HepG2 (cell line): ENCODE measurements around the gene GALNT17. TPM values are rescaled to one million over a fixed set of nuclear protein-coding genes. Genes with fewer than 3 reads are reported as not detected.

Source experiments
- ATAC-seq: fragments of 200-7000 bp; cut with Tn5 transposase; 3 replicates; pipeline ENCODE4 v1.9.1; 2020; ENCODE audit warnings: mild to moderate bottlenecking, moderate library complexity
- BruUV-seq: library from RNA; stranded (reverse); fragments of 400-500 nt; replicated peaks from 2 replicates; lab custom pipeline; 2021; lab: Mats Ljungman, UMichigan
- CTCF ChIA-PET: fragments of 300-600 bp; formaldehyde crosslinking; extraction: SDS; loops from one replicate; lab custom pipeline; 2021; ENCODE audit warnings: low total read pairs, inconsistent platforms, low intra/inter-chr PET ratio; lab: Yijun Ruan, JAX
- POLR2A ChIA-PET: fragments of 350-600 bp; sonication (Branson Sonifier 250); formaldehyde crosslinking; loops from one replicate; lab custom pipeline; 2020; ENCODE audit warnings: antibody characterized with exemption, inconsistent platforms; lab: Yijun Ruan, JAX
- DNase-seq: peaks from one replicate; pipeline ENCODE4 v3.0.0-alpha.2; 2015; ENCODE audit warnings: low spot score
- FAIRE-seq: peaks from 3 replicates; lab custom pipeline; 2011; peaks lifted over from hg19 to GRCh38; lab: Jason Lieb, UNC
- H2AFZ ChIP-seq: one replicate; pipeline ENCODE4 v1.6.1; 2011; ENCODE audit warnings: low read length, inconsistent platforms
- H3K27ac ChIP-seq: fragments of 300-600 bp; 3 replicates; pipeline ENCODE4 v1.8.0; 2011; ENCODE audit warnings: mixed run types, mild to moderate bottlenecking, mixed read lengths, low read length, inconsistent platforms; ENCODE audit not compliant: insufficient read depth; ENCODE audit errors: extremely low read length
- H3K27me3 ChIP-seq, 2 experiments: fragments of 200-600 bp in 1 of 2; 2 replicates in 1 of 2; 3 replicates in 1 of 2; pipeline versions ENCODE4 v1.6.0 to v1.8.0; 2011; ENCODE audit warnings: low read length in 2 of 2, mild to moderate bottlenecking in 2 of 2, moderate library complexity in 2 of 2, inconsistent platforms in 1 of 2; ENCODE audit not compliant: insufficient read depth in 2 of 2, control insufficient read depth in 1 of 2
- H3K36me3 ChIP-seq, 2 experiments: fragments of 200-600 bp in 1 of 2; replicated peaks in 1 of 2; 2 replicates in 1 of 2; 3 replicates in 1 of 2; pipeline versions ENCODE4 v1.5.1 to v1.8.0; 2011; ENCODE audit warnings: low read length in 2 of 2, inconsistent platforms in 1 of 2; ENCODE audit not compliant: insufficient read depth in 2 of 2, control insufficient read depth in 1 of 2
- H3K4me1 ChIP-seq: 2 replicates; pipeline ENCODE4 v1.5.1; 2012; ENCODE audit warnings: low read length, inconsistent platforms; ENCODE audit not compliant: insufficient read depth
- H3K4me2 ChIP-seq: 2 replicates; pipeline ENCODE4 v1.6.0; 2011; ENCODE audit warnings: low read depth, low read length, inconsistent platforms
- H3K4me3 ChIP-seq, 3 experiments: fragments of 200-600 bp in 1 of 3; sonication (generic), shearing (Covaris generic) in 1 of 3; replicated peaks in 1 of 3; 2 replicates each; pipeline ENCODE4 v1.5.1; 2011 to 2016; ENCODE audit warnings: low read length in 3 of 3, inconsistent platforms in 2 of 3, low read depth in 2 of 3, mild to moderate bottlenecking in 2 of 3, control low read depth in 1 of 3, mixed read lengths in 1 of 3; ENCODE audit not compliant: insufficient read depth in 1 of 3
- H3K79me2 ChIP-seq: one replicate; pipeline ENCODE4 v1.6.1; 2011; ENCODE audit warnings: low read length, inconsistent platforms; ENCODE audit not compliant: insufficient read depth
- H3K9ac ChIP-seq: 2 replicates; pipeline ENCODE4 v1.6.0; 2011; ENCODE audit warnings: mild to moderate bottlenecking, low read depth, low read length, inconsistent platforms; ENCODE audit not compliant: insufficient read depth
- H3K9me3 ChIP-seq: 2 replicates; pipeline ENCODE4 v1.5.1; 2012; ENCODE audit warnings: mild to moderate bottlenecking, low read length
- H4K20me1 ChIP-seq: 2 replicates; pipeline ENCODE4 v1.6.0; 2011; ENCODE audit warnings: inconsistent platforms, mild to moderate bottlenecking, low read length, moderate library complexity; ENCODE audit not compliant: insufficient read depth
- FOSL1 ChIP-seq: sonication (generic); formaldehyde crosslinking; IDR thresholded peaks from 2 replicates; pipeline ENCODE4 v1.9.0; 2021; ENCODE audit warnings: missing genetic modification reagents, borderline replicate concordance
- HOXA5 ChIP-seq: sonication (generic); formaldehyde crosslinking; IDR thresholded peaks from 2 replicates; pipeline ENCODE4 v1.4.0; 2020; ENCODE audit warnings: missing genetic modification reagents
- MBNL3 ChIP-seq: fragments of 250-450 bp; sonication (Bioruptor Pico); conservative IDR thresholded peaks from 2 replicates; pipeline ENCODE4 v1.8.0; 2022; ENCODE audit warnings: mild to moderate bottlenecking, inconsistent platforms
- NFE2L2 ChIP-seq: fragments of 150-350 bp; IDR thresholded peaks from 2 replicates; pipeline ENCODE4 v1.6.1; 2014; ENCODE audit warnings: low read length
- THAP11 ChIP-seq: IDR thresholded peaks from 2 replicates; pipeline ENCODE4 v1.6.1; 2016; ENCODE audit warnings: missing biosample characterization, missing genetic modification reagents
- TOE1 ChIP-seq: sonication (generic); formaldehyde crosslinking; IDR thresholded peaks from 2 replicates; pipeline ENCODE4 v1.4.0; 2020; ENCODE audit warnings: mild to moderate bottlenecking, missing genetic modification reagents
- XBP1 ChIP-seq: sonication (generic); formaldehyde crosslinking; IDR thresholded peaks from 2 replicates; pipeline ENCODE4 v1.5.0; 2020; ENCODE audit warnings: missing genetic modification reagents
- ZNF20 ChIP-seq: sonication (generic); formaldehyde crosslinking; IDR thresholded peaks from 2 replicates; pipeline ENCODE4 v1.4.0; 2020; ENCODE audit warnings: mild to moderate bottlenecking, moderate library complexity, missing genetic modification reagents
- ZNF644 ChIP-seq: IDR thresholded peaks from 2 replicates; pipeline ENCODE4 v1.6.1; 2016; ENCODE audit warnings: low read depth
- ZNF724P ChIP-seq: sonication (generic); formaldehyde crosslinking; IDR thresholded peaks from 2 replicates; pipeline ENCODE4 v1.8.0; 2022; ENCODE audit warnings: missing genetic modification reagents, borderline replicate concordance
- ZNF746 ChIP-seq: sonication (generic); formaldehyde crosslinking; IDR thresholded peaks from 2 replicates; pipeline ENCODE4 v1.8.0; 2022; ENCODE audit warnings: mild to moderate bottlenecking, missing genetic modification reagents
- ZNF773 ChIP-seq: sonication (generic); formaldehyde crosslinking; IDR thresholded peaks from 2 replicates; pipeline ENCODE4 v1.4.0; 2020; ENCODE audit warnings: missing genetic modification reagents, borderline replicate concordance
- ZSCAN12 ChIP-seq: sonication (generic); formaldehyde crosslinking; IDR thresholded peaks from 2 replicates; pipeline ENCODE4 v1.9.0; 2021; ENCODE audit warnings: mild to moderate bottlenecking, missing genetic modification reagents
- ZSCAN29 ChIP-seq: sonication (generic); formaldehyde crosslinking; conservative IDR thresholded peaks from 2 replicates; pipeline ENCODE4 v1.4.0; 2020; ENCODE audit warnings: mild to moderate bottlenecking, missing genetic modification reagents
- ZZZ3 ChIP-seq: sonication (generic); formaldehyde crosslinking; IDR thresholded peaks from 2 replicates; pipeline ENCODE4 v1.4.0; 2020; ENCODE audit warnings: missing genetic modification reagents, mild to moderate bottlenecking, borderline replicate concordance
- WGBS: methylation state at CpG from one replicate; pipeline ENCODE4 v1.1.6; 2017; ENCODE audit warnings: low lambda C conversion rate; 5-methylcytosine and 5-hydroxymethylcytosine counted together
- in situ Hi-C: cut with HindIII; loops from 2 replicates; pipeline ENCODE4 v1.10.0; 2017; ENCODE audit warnings: low pct_unique_long_range_greater_than_20kb; ENCODE audit not compliant: extremely low pct_ligation_motif_present
- intact Hi-C: fragments of 100-400 bp; cut with micrococcal nuclease; formaldehyde crosslinking; loops from one replicate; pipeline ENCODE4 v1.10.0; 2022; ENCODE audit not compliant: unreplicated experiment
- polyA plus RNA-seq, 8 experiments: library from polyadenylated mRNA; depleted of rRNA in 3 of 8; stranded (reverse) in 7 of 8; unstranded in 1 of 8; fragments of >200 nt; fragmentation: Illumina TruSeq in 4 of 8; extraction: Trizol in 4 of 8; gene quantifications; 2 replicates each; pipeline versions ENCODE4 v1.2.1 to v1.2.3, GENCODE V29; 2011 to 2016; ENCODE audit warnings: low read depth in 4 of 8, missing spikeins in 1 of 8, mixed read lengths in 1 of 8; ENCODE audit not compliant: insufficient read depth in 1 of 8
- total RNA-seq, 5 experiments: library from RNA; depleted of rRNA; stranded (reverse); fragments of >200 nt; fragmentation: Illumina TruSeq; extraction: Trizol; gene quantifications; 2 replicates each; pipeline ENCODE4 v1.2.3, GENCODE V29; 2016; ENCODE audit warnings: low read depth in 1 of 5
- TF ChIP-seq, protein P1 (sequence below): IDR thresholded peaks from 2 replicates; pipeline ENCODE4 v1.6.1; 2012; ENCODE audit warnings: low read depth, low read length, improper control_type of control experiment
- TF ChIP-seq, protein P2 (sequence below): sonication (generic); formaldehyde crosslinking; IDR thresholded peaks from 2 replicates; pipeline ENCODE4 v1.4.0; 2020; ENCODE audit warnings: mild to moderate bottlenecking, missing genetic modification reagents
- TF ChIP-seq, protein P3 (sequence below): sonication (generic); formaldehyde crosslinking; IDR thresholded peaks from 2 replicates; pipeline ENCODE4 v1.5.0; 2020; ENCODE audit warnings: missing genetic modification reagents
- TF ChIP-seq, protein P4 (sequence below): sonication (generic); formaldehyde crosslinking; IDR thresholded peaks from 2 replicates; pipeline ENCODE4 v1.5.0; 2020; ENCODE audit warnings: missing genetic modification reagents

Gene GALNT17
- total and polyA plus RNA-seq, 2 of the 13 experiments (the other 11 are each of a cell fraction or from before 2014, with no cell fraction given) = not detected

DNA sequence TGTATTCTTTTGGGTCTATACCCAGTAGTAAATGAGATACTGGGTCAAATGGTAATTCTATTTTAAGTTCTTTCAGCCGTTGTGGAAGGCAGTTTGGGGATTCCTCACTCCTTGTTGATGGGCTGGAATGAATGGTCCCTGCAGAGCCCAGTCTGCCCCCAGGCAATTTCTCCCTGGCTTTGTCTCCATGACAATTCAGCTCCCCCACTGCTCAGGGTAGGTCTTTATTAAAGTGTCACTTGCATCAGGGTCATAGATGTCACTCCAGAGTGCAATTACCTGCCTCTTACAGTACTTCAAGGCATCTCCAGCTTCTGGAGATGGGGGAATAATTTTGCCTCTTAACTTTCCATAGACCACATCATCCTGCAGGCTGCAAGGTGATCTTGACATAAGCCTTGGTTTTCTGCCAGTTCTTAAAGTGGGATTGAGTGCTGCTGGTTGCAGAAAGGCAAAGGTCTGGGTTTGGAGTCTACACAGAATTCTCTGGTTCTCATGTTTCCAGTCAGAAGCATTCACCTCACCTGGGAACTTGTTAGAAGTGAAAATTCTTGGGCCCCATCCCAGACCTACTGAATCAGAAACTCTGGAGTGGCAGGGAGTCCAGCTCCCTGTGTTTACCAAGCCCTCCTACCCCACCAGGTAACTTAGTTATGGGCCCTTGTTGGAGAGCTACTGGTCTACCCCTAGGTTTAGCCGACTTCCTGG lies 442.4 kb downstream of the GALNT17 start (continued):
- TF ChIP-seq, protein P1, sequence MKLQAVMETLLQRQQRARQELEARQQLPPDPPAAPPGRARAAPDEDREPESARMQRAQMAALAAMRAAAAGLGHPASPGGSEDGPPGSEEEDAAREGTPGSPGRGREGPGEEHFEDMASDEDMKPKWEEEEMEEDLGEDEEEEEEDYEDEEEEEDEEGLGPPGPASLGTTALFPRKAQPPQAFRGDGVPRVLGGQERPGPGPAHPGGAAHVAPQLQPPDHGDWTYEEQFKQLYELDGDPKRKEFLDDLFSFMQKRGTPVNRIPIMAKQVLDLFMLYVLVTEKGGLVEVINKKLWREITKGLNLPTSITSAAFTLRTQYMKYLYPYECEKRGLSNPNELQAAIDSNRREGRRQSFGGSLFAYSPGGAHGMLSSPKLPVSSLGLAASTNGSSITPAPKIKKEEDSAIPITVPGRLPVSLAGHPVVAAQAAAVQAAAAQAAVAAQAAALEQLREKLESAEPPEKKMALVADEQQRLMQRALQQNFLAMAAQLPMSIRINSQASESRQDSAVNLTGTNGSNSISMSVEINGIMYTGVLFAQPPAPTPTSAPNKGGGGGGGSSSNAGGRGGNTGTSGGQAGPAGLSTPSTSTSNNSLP = no peak
- no peak for TF ChIP-seq MBNL3 (CRISPR knock-in tag)
- TF ChIP-seq ZNF644 (CRISPR knock-in tag) = no peak
- TF ChIP-seq TOE1 (CRISPR knock-in tag) = no peak
- TF ChIP-seq ZZZ3 = no peak
- TF ChIP-seq HOXA5 (CRISPR knock-in tag) = no peak
- TF ChIP-seq ZSCAN12 (CRISPR knock-in tag) = no peak
- no peak for TF ChIP-seq XBP1 (CRISPR knock-in tag)
- no peak for TF ChIP-seq NFE2L2

DNA sequence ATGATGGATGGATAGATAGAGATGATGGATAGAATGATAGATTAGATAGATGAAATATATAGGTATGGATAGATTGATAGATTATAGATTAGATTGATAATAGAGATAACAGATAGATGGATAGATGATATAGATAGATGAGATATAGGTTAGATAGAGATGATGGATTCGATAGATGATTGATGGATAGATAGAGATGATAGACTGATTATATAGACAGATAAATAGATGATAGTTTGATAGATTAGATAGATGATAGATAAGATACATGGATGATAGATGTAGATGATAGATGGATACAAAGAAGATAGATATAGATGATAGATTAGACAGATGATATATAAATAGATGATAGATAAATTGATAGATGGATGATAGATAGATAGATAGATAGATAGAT lies 448.1 kb downstream of the GALNT17 start:
- Histone ChIP-seq H3K36me3 (no peaks in the 10 kb centered on the region), H3K27ac (no peak overlapping the region), H4K20me1 (no peaks in the 10 kb centered on the region), H3K79me2 (no peaks in the 10 kb centered on the region), H3K4me3 (no peak overlapping the region), H2AFZ (no peak overlapping the region), H3K4me1 (no peaks in the 10 kb centered on the region), H3K4me2 (no peak overlapping the region), H3K9me3 (no peaks in the 10 kb centered on the region), H3K27me3 (no peaks in the 10 kb centered on the region), H3K9ac (no peak overlapping the region)
- POLR2A ChIA-PET = no interaction called here
- no peak for ATAC-seq
- TF ChIP-seq ZNF746 (CRISPR knock-in tag) (no peak), ZSCAN29 (CRISPR knock-in tag) (no peak), ZNF724P (CRISPR knock-in tag) (no peak), THAP11 (CRISPR knock-in tag) (no peak), ZNF20 (CRISPR knock-in tag) (no peak), FOSL1 (no peak), ZNF773 (CRISPR knock-in tag) (no peak)
- TF ChIP-seq, protein P2, sequence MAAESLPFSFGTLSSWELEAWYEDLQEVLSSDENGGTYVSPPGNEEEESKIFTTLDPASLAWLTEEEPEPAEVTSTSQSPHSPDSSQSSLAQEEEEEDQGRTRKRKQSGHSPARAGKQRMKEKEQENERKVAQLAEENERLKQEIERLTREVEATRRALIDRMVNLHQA (CRISPR knock-in tag) = no peak
- TF ChIP-seq, protein P3, sequence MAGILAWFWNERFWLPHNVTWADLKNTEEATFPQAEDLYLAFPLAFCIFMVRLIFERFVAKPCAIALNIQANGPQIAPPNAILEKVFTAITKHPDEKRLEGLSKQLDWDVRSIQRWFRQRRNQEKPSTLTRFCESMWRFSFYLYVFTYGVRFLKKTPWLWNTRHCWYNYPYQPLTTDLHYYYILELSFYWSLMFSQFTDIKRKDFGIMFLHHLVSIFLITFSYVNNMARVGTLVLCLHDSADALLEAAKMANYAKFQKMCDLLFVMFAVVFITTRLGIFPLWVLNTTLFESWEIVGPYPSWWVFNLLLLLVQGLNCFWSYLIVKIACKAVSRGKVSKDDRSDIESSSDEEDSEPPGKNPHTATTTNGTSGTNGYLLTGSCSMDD (CRISPR knock-in tag) = no peak
- TF ChIP-seq, protein P4, sequence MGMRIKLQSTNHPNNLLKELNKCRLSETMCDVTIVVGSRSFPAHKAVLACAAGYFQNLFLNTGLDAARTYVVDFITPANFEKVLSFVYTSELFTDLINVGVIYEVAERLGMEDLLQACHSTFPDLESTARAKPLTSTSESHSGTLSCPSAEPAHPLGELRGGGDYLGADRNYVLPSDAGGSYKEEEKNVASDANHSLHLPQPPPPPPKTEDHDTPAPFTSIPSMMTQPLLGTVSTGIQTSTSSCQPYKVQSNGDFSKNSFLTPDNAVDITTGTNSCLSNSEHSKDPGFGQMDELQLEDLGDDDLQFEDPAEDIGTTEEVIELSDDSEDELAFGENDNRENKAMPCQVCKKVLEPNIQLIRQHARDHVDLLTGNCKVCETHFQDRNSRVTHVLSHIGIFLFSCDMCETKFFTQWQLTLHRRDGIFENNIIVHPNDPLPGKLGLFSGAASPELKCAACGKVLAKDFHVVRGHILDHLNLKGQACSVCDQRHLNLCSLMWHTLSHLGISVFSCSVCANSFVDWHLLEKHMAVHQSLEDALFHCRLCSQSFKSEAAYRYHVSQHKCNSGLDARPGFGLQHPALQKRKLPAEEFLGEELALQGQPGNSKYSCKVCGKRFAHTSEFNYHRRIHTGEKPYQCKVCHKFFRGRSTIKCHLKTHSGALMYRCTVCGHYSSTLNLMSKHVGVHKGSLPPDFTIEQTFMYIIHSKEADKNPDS = no peak
- CTCF ChIA-PET = no interaction called here
- intact Hi-C loops = no loop called here
- no peak for FAIRE-seq
- in situ Hi-C loops = no loop called here
- BruUV-seq = no TSS peak
- DNase-seq = no peak
- 0% methylated on average over 1 of the region's 1 CpG for WGBS
